Stimulated activated CD4-positive, alpha-beta T cell treated with anti-CD3 and anti-CD28 coated beads, TNF-alpha, amount 100 ng/mL, for 48 hours (primary cell): ENCODE measurements around the gene DRD2.
A peak's percentile ranks its signal among the peaks of the same experiment; 100 is the strongest.

Experiments
- DNase-seq, 3 donors: peaks; one replicate each; pipeline ENCODE4 v3.0.0-alpha.2; 2020; ENCODE audit warnings: low read depth in 3 of 3

The DRD2 gene

GRCh38 chr11:113484223-113484622 lies 9.0 kb upstream of the DRD2 start:
- no peak for DNase-seq

- no peak for DNase-seq
These were observed 6.5 kb upstream of the DRD2 start for GRCh38 chr11:113481672-113482071.

GRCh38 chr11:113481226-113481625 lies 6.0 kb upstream of the DRD2 start:
- no peak for DNase-seq

GRCh38 chr11:113477321-113477720 lies 2.1 kb upstream of the DRD2 start:
- DNase-seq, result no peak

GRCh38 chr11:113476553-113476952 lies 1.4 kb upstream of the DRD2 start:
- DNase-seq, result no peak

- DNase-seq, result peak; percentile 16 to 39 (median 32)
These were observed 637 bp downstream of the DRD2 start for GRCh38 chr11:113474362-113475159.

GRCh38 chr11:113473983-113474361 lies 1.2 kb downstream of the DRD2 start:
- no peak for DNase-seq

- no peak for DNase-seq
These were observed 2.7 kb downstream of the DRD2 start for GRCh38 chr11:113472471-113472870.

GRCh38 chr11:113470233-113470632 lies 5.0 kb downstream of the DRD2 start:
- no peak for DNase-seq

- no peak for DNase-seq
These were observed 6.4 kb downstream of the DRD2 start for GRCh38 chr11:113468726-113469345.

GRCh38 chr11:113467545-113467944 lies 7.7 kb downstream of the DRD2 start:
- no peak for DNase-seq

GRCh38 chr11:113465786-113466185 lies 9.4 kb downstream of the DRD2 start:
- DNase-seq, result no peak

GRCh38 chr11:113464416-113464815 lies 10.8 kb downstream of the DRD2 start:
- no peak for DNase-seq

GRCh38 chr11:113462830-113463229 lies 12.4 kb downstream of the DRD2 start:
- no peak for DNase-seq

- no peak for DNase-seq
These were observed 13.6 kb downstream of the DRD2 start for GRCh38 chr11:113461639-113462038.

GRCh38 chr11:113460469-113460868 lies 14.7 kb downstream of the DRD2 start:
- DNase-seq, result no peak

- no peak for DNase-seq
These were observed 17.0 kb downstream of the DRD2 start for GRCh38 chr11:113458189-113458588.

- DNase-seq, result no peak
These were observed 17.4 kb downstream of the DRD2 start for GRCh38 chr11:113457784-113458183.

- DNase-seq, result no peak
These were observed 20.7 kb downstream of the DRD2 start for GRCh38 chr11:113454455-113454854.

GRCh38 chr11:113449743-113450142 lies 25.5 kb downstream of the DRD2 start:
- no peak for DNase-seq

GRCh38 chr11:113448316-113448677 lies 26.9 kb downstream of the DRD2 start:
- DNase-seq, result no peak

GRCh38 chr11:113447621-113448315 lies 27.4 kb downstream of the DRD2 start:
- no peak for DNase-seq

GRCh38 chr11:113446938-113447337 lies 28.3 kb downstream of the DRD2 start:
- DNase-seq, result no peak
